ENCODE measurements around the gene WDR17. TPM values are rescaled to one million over a fixed set of nuclear protein-coding genes. Genes with fewer than 3 reads are reported as not detected.

WDR17 gene
- total RNA-seq, 2 donors from 2014 or later = 3.5 to 7.3 TPM

GRCh38 chr4:176193126-176193525, 127.5 kb downstream of the WDR17 start:
- Histone ChIP-seq H3K27ac (ENCODE audit: low read depth, low read length) (no peak overlapping the region), H3K9me3 (ENCODE audit: control insufficient read depth, low read length) (no peaks in the 10 kb centered on the region), H3K9ac (ENCODE audit: extremely low read depth, low read length, poor library complexity, severe bottlenecking) (no peak overlapping the region), H3K36me3 (ENCODE audit: control insufficient read depth, insufficient read depth, low read length) (no peaks in the 10 kb centered on the region), H3K4me1 (ENCODE audit: control insufficient read depth, insufficient read depth, low read length) (no peaks in the 10 kb centered on the region), H3K27me3 (ENCODE audit: control insufficient read depth, insufficient read depth, low read length, poor library complexity, severe bottlenecking) (no peaks in the 10 kb centered on the region), H3K4me3 (ENCODE audit: low read length) (no peak overlapping the region)
- DNase-seq = no peak
- no peaks in the 10 kb centered on the region for H3K9me3 Mint-ChIP-seq
- TF ChIP-seq CTCF (conservative IDR thresholded peaks at IDR 0.05) = no peak
- H3K4me3 Mint-ChIP-seq = no peak overlapping the region
- 52 to 64% methylated on average over 2 to 3 of the region's 4 CpGs for WGBS, 2 experiments (ENCODE audit: insufficient coverage in 1 of 2, insufficient read length in 1 of 2)
- H3K27me3 Mint-ChIP-seq (ENCODE audit: insufficient read depth) = no peaks in the 10 kb centered on the region
- H3K27ac Mint-ChIP-seq = no peak overlapping the region
- no peaks in the 10 kb centered on the region for H3K36me3 Mint-ChIP-seq (ENCODE audit: low read depth)
- peaks cover 12% of the 10 kb centered on the region for H3K4me1 Mint-ChIP-seq

- TF ChIP-seq CTCF (conservative IDR thresholded peaks at IDR 0.05) = no peak
- WGBS, 2 experiments (ENCODE audit: insufficient coverage in 1 of 2, insufficient read length in 1 of 2) = 62 to 80% methylated on average over 3 of the region's 3 CpGs
- DNase-seq = no peak
- no peak overlapping the region for H3K27ac ChIP-seq (ENCODE audit: low read depth, low read length)
- no peaks in the 10 kb centered on the region for H3K9me3 ChIP-seq (ENCODE audit: control insufficient read depth, low read length)
- no peaks in the 10 kb centered on the region for H3K36me3 Mint-ChIP-seq (ENCODE audit: low read depth)
- H3K4me1 ChIP-seq (ENCODE audit: control insufficient read depth, insufficient read depth, low read length) = no peaks in the 10 kb centered on the region
- peaks cover 12% of the 10 kb centered on the region for H3K4me1 Mint-ChIP-seq
- H3K9me3 Mint-ChIP-seq = no peaks in the 10 kb centered on the region
- H3K27me3 Mint-ChIP-seq (ENCODE audit: insufficient read depth) = no peaks in the 10 kb centered on the region
- H3K27me3 ChIP-seq (ENCODE audit: control insufficient read depth, insufficient read depth, low read length, poor library complexity, severe bottlenecking) = no peaks in the 10 kb centered on the region
- no peak overlapping the region for H3K4me3 ChIP-seq (ENCODE audit: low read length)
- no peaks in the 10 kb centered on the region for H3K36me3 ChIP-seq (ENCODE audit: control insufficient read depth, insufficient read depth, low read length)
- H3K27ac Mint-ChIP-seq = no peak overlapping the region
- no peak overlapping the region for H3K4me3 Mint-ChIP-seq
- H3K9ac ChIP-seq (ENCODE audit: extremely low read depth, low read length, poor library complexity, severe bottlenecking) = no peak overlapping the region
Observed at GRCh38 chr4:176193938-176194337, 128.3 kb downstream of the WDR17 start.

GRCh38 chr4:176195184-176195978, 129.7 kb downstream of the WDR17 start, which contains the start of gene SPATA4:
Gene SPATA4, minus strand, starts transcription at chr4:176195585. Its CDS starts 23 bp downstream, at chr4:176195562.
- H3K9me3 ChIP-seq (ENCODE audit: control insufficient read depth, low read length) = no peaks in the 10 kb centered on the region
- peak within 1 kb of the TSS; percentile 89 for H3K4me3 ChIP-seq (ENCODE audit: low read length)
- peak within 1 kb of the TSS; percentile 26 for H3K9ac ChIP-seq (ENCODE audit: extremely low read depth, low read length, poor library complexity, severe bottlenecking)
- Mint-ChIP-seq H3K36me3 (ENCODE audit: low read depth) (no peaks in the 10 kb centered on the region), H3K4me1 (peaks cover 9% of the 10 kb centered on the region), H3K27ac (peak within 1 kb of the TSS; percentile 95), H3K9me3 (no peaks in the 10 kb centered on the region), H3K27me3 (ENCODE audit: insufficient read depth) (no peaks in the 10 kb centered on the region), H3K4me3 (peak within 1 kb of the TSS; percentile 79)
- 2 to 4% methylated on average over 25 to 45 of the region's 45 CpGs for WGBS, 2 experiments (ENCODE audit: insufficient coverage in 1 of 2, insufficient read length in 1 of 2)
- H3K27ac ChIP-seq (ENCODE audit: low read depth, low read length) = peak within 1 kb of the TSS; percentile 42
- TF ChIP-seq CTCF (conservative IDR thresholded peaks at IDR 0.05) = no peak
- DNase-seq = peak; percentile 98
- H3K36me3 ChIP-seq (ENCODE audit: control insufficient read depth, insufficient read depth, low read length) = no peaks in the 10 kb centered on the region
- H3K4me1 ChIP-seq (ENCODE audit: control insufficient read depth, insufficient read depth, low read length) = no peaks in the 10 kb centered on the region
- no peaks in the 10 kb centered on the region for H3K27me3 ChIP-seq (ENCODE audit: control insufficient read depth, insufficient read depth, low read length, poor library complexity, severe bottlenecking)

Data from endodermal cell (in vitro differentiated cells).